Activated naive CD4-positive, alpha-beta T cell treated with anti-CD3 and anti-CD28 coated beads, Interleukin-2, amount 50 U/mL, for 24 hours (primary cell): Measurements from ENCODE around the gene C1orf159.
"Not testable (repeated sequence)": the region's sequence is repeated elsewhere in the genome, so short reads cannot be mapped to it uniquely, and the experiment has no call there.

Experiments used
- H3K27ac Mint-ChIP-seq: one replicate; pipeline ENCODE4 v1.8.0; 2021; ENCODE audit warnings: mild to moderate bottlenecking, mixed read lengths
- H3K27me3 Mint-ChIP-seq: one replicate; pipeline ENCODE4 v1.8.0; 2021; ENCODE audit warnings: mixed read lengths
- H3K36me3 Mint-ChIP-seq: one replicate; pipeline ENCODE4 v1.8.0; 2021; ENCODE audit warnings: mixed read lengths
- H3K4me1 Mint-ChIP-seq: one replicate; pipeline ENCODE4 v1.8.0; 2021; ENCODE audit warnings: mixed read lengths
- H3K4me3 Mint-ChIP-seq: one replicate; pipeline ENCODE4 v1.8.0; 2021; ENCODE audit warnings: mild to moderate bottlenecking, mixed read lengths
- H3K9me3 Mint-ChIP-seq: one replicate; pipeline ENCODE4 v1.8.0; 2021; ENCODE audit warnings: mixed read lengths

C1orf159 gene

GRCh38 chr1:1085911-1086841 lies 29.7 kb downstream of the C1orf159 start:
- Mint-ChIP-seq H3K4me1 (no peaks in the 10 kb centered on the region), H3K36me3 (no peaks in the 10 kb centered on the region), H3K4me3 (no peak overlapping the region), H3K27me3 (no peaks in the 10 kb centered on the region), H3K27ac (no peak overlapping the region), H3K9me3 (no peaks in the 10 kb centered on the region)

GRCh38 chr1:1085171-1085841 lies 30.6 kb downstream of the C1orf159 start:
- H3K27me3 Mint-ChIP-seq: no peaks in the 10 kb centered on the region
- H3K36me3 Mint-ChIP-seq: no peaks in the 10 kb centered on the region
- H3K9me3 Mint-ChIP-seq: no peaks in the 10 kb centered on the region
- H3K27ac Mint-ChIP-seq: no peak overlapping the region
- no peaks in the 10 kb centered on the region for H3K4me1 Mint-ChIP-seq
- H3K4me3 Mint-ChIP-seq: no peak overlapping the region

GRCh38 chr1:1084372-1085170 lies 31.3 kb downstream of the C1orf159 start:
- Mint-ChIP-seq H3K27ac (no peak overlapping the region), H3K4me3 (no peak overlapping the region), H3K36me3 (no peaks in the 10 kb centered on the region), H3K9me3 (no peaks in the 10 kb centered on the region), H3K27me3 (no peaks in the 10 kb centered on the region), H3K4me1 (no peaks in the 10 kb centered on the region)

- Mint-ChIP-seq H3K4me3 (no peak overlapping the region), H3K27ac (no peak overlapping the region), H3K9me3 (no peaks in the 10 kb centered on the region), H3K27me3 (no peaks in the 10 kb centered on the region), H3K4me1 (no peaks in the 10 kb centered on the region), H3K36me3 (no peaks in the 10 kb centered on the region)
These were observed 32.2 kb downstream of the C1orf159 start for GRCh38 chr1:1083416-1084371.

- no peaks in the 10 kb centered on the region for H3K27me3 Mint-ChIP-seq
- no peaks in the 10 kb centered on the region for H3K4me1 Mint-ChIP-seq
- H3K27ac Mint-ChIP-seq: no peak overlapping the region
- H3K36me3 Mint-ChIP-seq: no peaks in the 10 kb centered on the region
- H3K9me3 Mint-ChIP-seq: no peaks in the 10 kb centered on the region
- no peak overlapping the region for H3K4me3 Mint-ChIP-seq
These were observed 33.0 kb downstream of the C1orf159 start for GRCh38 chr1:1082776-1083415.

GRCh38 chr1:1082239-1082775 lies 33.6 kb downstream of the C1orf159 start:
- Mint-ChIP-seq H3K36me3 (no peaks in the 10 kb centered on the region), H3K4me1 (no peaks in the 10 kb centered on the region), H3K27me3 (no peaks in the 10 kb centered on the region), H3K27ac (no peak overlapping the region), H3K9me3 (no peaks in the 10 kb centered on the region), H3K4me3 (no peak overlapping the region)

GRCh38 chr1:1081311-1082238 lies 34.3 kb downstream of the C1orf159 start:
- H3K27me3 Mint-ChIP-seq: no peaks in the 10 kb centered on the region
- H3K9me3 Mint-ChIP-seq: no peaks in the 10 kb centered on the region
- H3K36me3 Mint-ChIP-seq: no peaks in the 10 kb centered on the region
- no peak overlapping the region for H3K4me3 Mint-ChIP-seq
- H3K4me1 Mint-ChIP-seq: no peaks in the 10 kb centered on the region
- H3K27ac Mint-ChIP-seq: no peak overlapping the region

- no peaks in the 10 kb centered on the region for H3K36me3 Mint-ChIP-seq
- H3K27me3 Mint-ChIP-seq: no peaks in the 10 kb centered on the region
- H3K9me3 Mint-ChIP-seq: no peaks in the 10 kb centered on the region
- H3K4me3 Mint-ChIP-seq: no peak overlapping the region
- no peaks in the 10 kb centered on the region for H3K4me1 Mint-ChIP-seq
- no peak overlapping the region for H3K27ac Mint-ChIP-seq
These were observed 35.0 kb downstream of the C1orf159 start for GRCh38 chr1:1080951-1081310.

- Mint-ChIP-seq H3K27me3 (no peaks in the 10 kb centered on the region), H3K9me3 (no peaks in the 10 kb centered on the region), H3K36me3 (no peaks in the 10 kb centered on the region), H3K4me3 (no peak overlapping the region), H3K4me1 (no peaks in the 10 kb centered on the region), H3K27ac (no peak overlapping the region)
These were observed 35.6 kb downstream of the C1orf159 start for GRCh38 chr1:1080122-1080757.

- no peak overlapping the region for H3K27ac Mint-ChIP-seq
- H3K27me3 Mint-ChIP-seq: peaks cover 3% of the 10 kb centered on the region
- H3K4me3 Mint-ChIP-seq: peak overlapping the region; percentile 30
- H3K4me1 Mint-ChIP-seq: no peaks in the 10 kb centered on the region
- H3K9me3 Mint-ChIP-seq: no peaks in the 10 kb centered on the region
- H3K36me3 Mint-ChIP-seq: no peaks in the 10 kb centered on the region
These were observed 36.3 kb downstream of the C1orf159 start for GRCh38 chr1:1079408-1080121.

GRCh38 chr1:1077396-1077795 lies 38.5 kb downstream of the C1orf159 start:
- not testable (repeated sequence) for H3K27ac Mint-ChIP-seq, H3K36me3 Mint-ChIP-seq, H3K4me3 Mint-ChIP-seq, H3K9me3 Mint-ChIP-seq, H3K27me3 Mint-ChIP-seq, H3K4me1 Mint-ChIP-seq

- no peaks in the 10 kb centered on the region for H3K9me3 Mint-ChIP-seq
- H3K27me3 Mint-ChIP-seq: peaks cover 4% of the 10 kb centered on the region
- no peak overlapping the region for H3K27ac Mint-ChIP-seq
- H3K4me3 Mint-ChIP-seq: no peak overlapping the region
- no peaks in the 10 kb centered on the region for H3K36me3 Mint-ChIP-seq
- no peaks in the 10 kb centered on the region for H3K4me1 Mint-ChIP-seq
These were observed 40.5 kb downstream of the C1orf159 start for GRCh38 chr1:1075148-1075935.
